Measurements from ENCODE around the gene PHF1.
A peak's percentile ranks its signal among the peaks of the same experiment; 100 is the strongest.
"Not testable (repeated sequence)": the region's sequence is repeated elsewhere in the genome, so short reads cannot be mapped to it uniquely, and the experiment has no call there.

PHF1 gene

GRCh38 chr6:33410711-33411631, at the start of gene PHF1:
PHF1 (plus strand) TSS chr6:33411014; CDS start chr6:33412264, 1,250 bp downstream.
- H3K36me3 ChIP-seq (ENCODE audit: control insufficient read depth, low read length), result peaks cover 61% of the 10 kb centered on the region
- peak within 1 kb of the TSS; percentile 83 for H3K4me3 ChIP-seq (ENCODE audit: low read length)
- no peaks in the 10 kb centered on the region for H4K20me1 ChIP-seq (ENCODE audit: control insufficient read depth, insufficient read depth, low read depth, low read length)
- peaks cover 45% of the 10 kb centered on the region for H3F3A ChIP-seq (ENCODE audit: control insufficient read depth, insufficient read depth)
- no peak for TF ChIP-seq CTCF (IDR thresholded peaks at IDR 0.05; ENCODE audit: low read depth, low read length, poor library complexity, severe bottlenecking)
- no peak for TF ChIP-seq EZH2phosphoT487 (IDR thresholded peaks at IDR 0.05; ENCODE audit: borderline replicate concordance, low read length)
- no peaks in the 10 kb centered on the region for H3K27me3 ChIP-seq (ENCODE audit: control insufficient read depth, low read length)
- H3K9me3 ChIP-seq (ENCODE audit: control insufficient read depth, insufficient read depth, low read length), result no peaks in the 10 kb centered on the region
- peaks cover 43% of the 10 kb centered on the region for H3K4me1 ChIP-seq (ENCODE audit: control insufficient read depth, low read length)
- no peaks in the 10 kb centered on the region for H3K9me2 ChIP-seq (replicated peaks; ENCODE audit: control insufficient read depth, low read length)
- H3K4me2 ChIP-seq (ENCODE audit: low read length), result peak within 1 kb of the TSS; percentile 92
- peaks cover 15% of the 10 kb centered on the region for H3K79me2 ChIP-seq (ENCODE audit: control insufficient read depth, low read length)
- H3K27ac ChIP-seq (ENCODE audit: low read depth, low read length), result peak within 1 kb of the TSS; percentile 86

- not testable (repeated sequence) for H3K27ac ChIP-seq (ENCODE audit: low read depth, low read length); H3K9me2 ChIP-seq (replicated peaks; ENCODE audit: control insufficient read depth, low read length)
Measured at GRCh38 chr6:33363486-33363885, 47.3 kb upstream of the PHF1 start.

GRCh38 chr6:33364475-33365205, 46.2 kb upstream of the PHF1 start:
- H3K4me3 ChIP-seq (ENCODE audit: low read length); H3K27me3 ChIP-seq (ENCODE audit: control insufficient read depth, low read length); H3K27ac ChIP-seq (ENCODE audit: low read depth, low read length); H4K20me1 ChIP-seq (ENCODE audit: control insufficient read depth, insufficient read depth, low read depth, low read length); H3K79me2 ChIP-seq (ENCODE audit: control insufficient read depth, low read length); H3K4me2 ChIP-seq (ENCODE audit: low read length); H3K9me3 ChIP-seq (ENCODE audit: control insufficient read depth, insufficient read depth, low read length); H3F3A ChIP-seq (ENCODE audit: control insufficient read depth, insufficient read depth); H3K36me3 ChIP-seq (ENCODE audit: control insufficient read depth, low read length); H3K9me2 ChIP-seq (replicated peaks; ENCODE audit: control insufficient read depth, low read length); H3K4me1 ChIP-seq (ENCODE audit: control insufficient read depth, low read length): not testable (repeated sequence)

More at GRCh38 chr6:33363486-33363885, 47.3 kb upstream of the PHF1 start:
- H3K79me2 ChIP-seq (ENCODE audit: control insufficient read depth, low read length); H3K4me3 ChIP-seq (ENCODE audit: low read length); H3K4me1 ChIP-seq (ENCODE audit: control insufficient read depth, low read length); H3K4me2 ChIP-seq (ENCODE audit: low read length); H3K9me3 ChIP-seq (ENCODE audit: control insufficient read depth, insufficient read depth, low read length); H3K27me3 ChIP-seq (ENCODE audit: control insufficient read depth, low read length); H3K36me3 ChIP-seq (ENCODE audit: control insufficient read depth, low read length); H4K20me1 ChIP-seq (ENCODE audit: control insufficient read depth, insufficient read depth, low read depth, low read length); H3F3A ChIP-seq (ENCODE audit: control insufficient read depth, insufficient read depth): not testable (repeated sequence)

- H3F3A ChIP-seq (ENCODE audit: control insufficient read depth, insufficient read depth); H3K27me3 ChIP-seq (ENCODE audit: control insufficient read depth, low read length); H3K4me1 ChIP-seq (ENCODE audit: control insufficient read depth, low read length): not testable (repeated sequence)
Measured at GRCh38 chr6:33365206-33365971, 45.4 kb upstream of the PHF1 start.

More at GRCh38 chr6:33365206-33365971, 45.4 kb upstream of the PHF1 start:
- H3K27ac ChIP-seq (ENCODE audit: low read depth, low read length); H3K9me2 ChIP-seq (replicated peaks; ENCODE audit: control insufficient read depth, low read length); H3K79me2 ChIP-seq (ENCODE audit: control insufficient read depth, low read length); H3K4me3 ChIP-seq (ENCODE audit: low read length); H3K4me2 ChIP-seq (ENCODE audit: low read length); H4K20me1 ChIP-seq (ENCODE audit: control insufficient read depth, insufficient read depth, low read depth, low read length); H3K9me3 ChIP-seq (ENCODE audit: control insufficient read depth, insufficient read depth, low read length); H3K36me3 ChIP-seq (ENCODE audit: control insufficient read depth, low read length): not testable (repeated sequence)
